ENCODE results near the gene COBLL1.

DNA sequence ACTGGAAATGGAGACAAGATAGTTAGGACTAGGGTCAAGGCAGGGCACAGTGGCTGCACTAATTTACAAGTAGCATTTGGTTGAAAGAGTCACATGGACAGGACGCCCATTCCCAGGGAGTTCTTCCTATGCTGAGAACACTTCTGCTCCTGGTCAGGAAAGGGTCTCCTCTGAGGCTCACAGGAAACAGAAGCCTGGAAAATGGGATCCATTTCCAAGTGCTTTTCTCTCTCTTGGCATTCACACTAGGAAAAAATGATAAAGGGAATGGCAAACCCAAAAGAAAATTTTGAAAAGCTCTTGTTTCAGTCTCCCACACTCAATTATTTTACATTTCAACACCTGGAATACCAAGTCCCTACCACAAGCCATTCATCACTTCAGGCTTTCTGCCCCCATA lies 88.7 kb downstream of the COBLL1 start:
- TF ChIP-seq CTCF (IDR thresholded peaks at IDR 0.05; ENCODE audit: poor library complexity) (no peak), EZH2phosphoT487 (IDR thresholded peaks at IDR 0.05; ENCODE audit: low read depth, severe bottlenecking, unreplicated experiment) (no peak), EZH2 (IDR thresholded peaks at IDR 0.05; ENCODE audit: borderline replicate concordance) (no peak)

Data from hepatocyte (in vitro differentiated cells).